GM23338 (cell line): ENCODE measurements around the gene TNFRSF6B. TPM values are rescaled to one million over a fixed set of nuclear protein-coding genes. Genes with fewer than 3 reads are reported as not detected.

Experiments
- ATAC-seq: fragments of 200-7000 bp; cut with Tn5 transposase; 3 replicates; pipeline ENCODE4 v1.9.1; 2020
- DNase-seq: peaks from one replicate; pipeline ENCODE4 v3.0.0-alpha.2; 2015; ENCODE audit warnings: low spot score
- H2AFZ ChIP-seq: fragments of 200-600 bp; sonication (generic); 2 replicates; pipeline ENCODE4 v1.8.0; 2016; ENCODE audit warnings: antibody characterized with exemption, mild to moderate bottlenecking, moderate library complexity
- H3F3A ChIP-seq: fragments of 200-600 bp; sonication (generic); replicated peaks from 2 replicates; pipeline ENCODE4 v1.8.0; 2017; ENCODE audit warnings: antibody characterized with exemption, mixed run types, low read depth
- H3K27ac ChIP-seq: fragments of 200-600 bp; sonication (generic); 2 replicates; pipeline ENCODE4 v1.6.1; 2016; ENCODE audit warnings: low read depth
- H3K27me3 ChIP-seq: fragments of 200-600 bp; sonication (generic); 2 replicates; pipeline ENCODE4 v1.8.0; 2016; ENCODE audit warnings: mild to moderate bottlenecking, mixed run types, moderate library complexity; ENCODE audit not compliant: insufficient read depth
- H3K36me3 ChIP-seq: fragments of 200-600 bp; sonication (generic); 2 replicates; pipeline ENCODE4 v1.8.0; 2016; ENCODE audit warnings: mild to moderate bottlenecking; ENCODE audit not compliant: insufficient read depth
- H3K4me1 ChIP-seq: fragments of 200-600 bp; sonication (generic); 2 replicates; pipeline ENCODE4 v1.8.0; 2016; ENCODE audit warnings: mild to moderate bottlenecking, moderate library complexity; ENCODE audit not compliant: insufficient read depth
- H3K4me2 ChIP-seq: fragments of 200-600 bp; sonication (generic); 2 replicates; pipeline ENCODE4 v1.7.1; 2017; ENCODE audit warnings: mixed run types
- H3K4me3 ChIP-seq: fragments of 200-600 bp; sonication (generic); 2 replicates; pipeline ENCODE4 v1.6.1; 2016; ENCODE audit warnings: mixed run types
- H3K79me2 ChIP-seq: fragments of 200-600 bp; sonication (generic); replicated peaks from 2 replicates; pipeline ENCODE4 v1.8.0; 2017; ENCODE audit warnings: mild to moderate bottlenecking; ENCODE audit not compliant: insufficient read depth
- H3K9me2 ChIP-seq: fragments of 200-600 bp; sonication (generic); 2 replicates; pipeline ENCODE4 v1.8.0; 2017; ENCODE audit not compliant: insufficient read depth
- H4K20me1 ChIP-seq: fragments of 200-600 bp; sonication (generic); replicated peaks from 2 replicates; pipeline ENCODE4 v1.8.0; 2017; ENCODE audit warnings: mild to moderate bottlenecking; ENCODE audit not compliant: insufficient read depth
- H3K27ac Mint-ChIP-seq: 2 replicates; pipeline ENCODE4 v1.8.0; 2020; ENCODE audit warnings: inconsistent platforms, mild to moderate bottlenecking, moderate library complexity, mixed read lengths
- H3K27me3 Mint-ChIP-seq: 3 replicates; pipeline ENCODE4 v1.8.0; 2022; ENCODE audit warnings: low read depth, mild to moderate bottlenecking, moderate library complexity, mixed read lengths, inconsistent platforms; ENCODE audit not compliant: insufficient read depth, poor library complexity
- H3K36me3 Mint-ChIP-seq: 3 replicates; pipeline ENCODE4 v1.8.0; 2021; ENCODE audit warnings: low read depth, mild to moderate bottlenecking, inconsistent platforms, moderate library complexity, mixed read lengths
- H3K4me1 Mint-ChIP-seq: 3 replicates; pipeline ENCODE4 v1.8.0; 2020; ENCODE audit warnings: mild to moderate bottlenecking, inconsistent platforms, mixed read lengths
- H3K4me3 Mint-ChIP-seq: 3 replicates; pipeline ENCODE4 v1.8.0; 2021; ENCODE audit warnings: moderate library complexity, mild to moderate bottlenecking, inconsistent platforms, mixed read lengths
- H3K9me3 Mint-ChIP-seq: 3 replicates; pipeline ENCODE4 v1.8.0; 2020; ENCODE audit warnings: moderate library complexity, mild to moderate bottlenecking, inconsistent platforms, mixed read lengths
- CREB1 ChIP-seq: fragments of 250-450 bp; sonication (Bioruptor Pico); IDR thresholded peaks from 2 replicates; pipeline ENCODE4 v1.5.0; 2020; ENCODE audit warnings: low read depth, mild to moderate bottlenecking, moderate library complexity
- ETS1 ChIP-seq: IDR thresholded peaks from 2 replicates; pipeline ENCODE4 v1.6.1; 2016; ENCODE audit warnings: antibody characterized with exemption
- EZH2phosphoT487 ChIP-seq: fragments of 200-600 bp; sonication (generic); IDR thresholded peaks from one replicate; pipeline ENCODE4 v1.8.1; 2018; ENCODE audit warnings: antibody characterized with exemption; ENCODE audit not compliant: unreplicated experiment
- POLR2AphosphoS5 ChIP-seq: IDR thresholded peaks from 2 replicates; pipeline ENCODE4 v1.6.1; 2016; ENCODE audit warnings: antibody characterized with exemption, low read depth
- ZNF331 ChIP-seq: fragments of 250-450 bp; sonication (Bioruptor Pico); IDR thresholded peaks from 2 replicates; pipeline ENCODE4 v1.5.0; 2020; ENCODE audit warnings: low read depth, mild to moderate bottlenecking, moderate library complexity
- ZNF462 ChIP-seq: fragments of 250-450 bp; sonication (Bioruptor Pico); IDR thresholded peaks from 2 replicates; pipeline ENCODE4 v1.5.0; 2020; ENCODE audit warnings: mild to moderate bottlenecking, moderate library complexity
- polyA plus RNA-seq: library from polyadenylated mRNA; unstranded; fragments of >200 nt; fragmentation: Nextera tagmentation; extraction: Ambion mirVana; gene quantifications from 2 replicates; pipeline ENCODE4 v1.2.1, GENCODE V29; 2016
- total RNA-seq: library from RNA; depleted of rRNA; stranded (reverse); fragments of >200 nt; shearing (Covaris generic); gene quantifications from 2 replicates; pipeline ENCODE4 v1.2.3, GENCODE V29; 2014
- TF ChIP-seq, protein P1 (sequence below), 2 experiments: fragments of 200-600 bp in 1 of 2; sonication (generic) in 1 of 2; conservative IDR thresholded peaks; 2 replicates each; pipeline versions ENCODE4 v1.5.1 to v1.6.1; 2016 to 2017; ENCODE audit warnings: antibody characterized with exemption in 2 of 2, low read depth in 2 of 2, mild to moderate bottlenecking in 2 of 2, moderate library complexity in 1 of 2

Gene TNFRSF6B
- total and polyA plus RNA-seq, 2 experiments from 2014 or later = 0.28 TPM; not detected in 1

DNA sequence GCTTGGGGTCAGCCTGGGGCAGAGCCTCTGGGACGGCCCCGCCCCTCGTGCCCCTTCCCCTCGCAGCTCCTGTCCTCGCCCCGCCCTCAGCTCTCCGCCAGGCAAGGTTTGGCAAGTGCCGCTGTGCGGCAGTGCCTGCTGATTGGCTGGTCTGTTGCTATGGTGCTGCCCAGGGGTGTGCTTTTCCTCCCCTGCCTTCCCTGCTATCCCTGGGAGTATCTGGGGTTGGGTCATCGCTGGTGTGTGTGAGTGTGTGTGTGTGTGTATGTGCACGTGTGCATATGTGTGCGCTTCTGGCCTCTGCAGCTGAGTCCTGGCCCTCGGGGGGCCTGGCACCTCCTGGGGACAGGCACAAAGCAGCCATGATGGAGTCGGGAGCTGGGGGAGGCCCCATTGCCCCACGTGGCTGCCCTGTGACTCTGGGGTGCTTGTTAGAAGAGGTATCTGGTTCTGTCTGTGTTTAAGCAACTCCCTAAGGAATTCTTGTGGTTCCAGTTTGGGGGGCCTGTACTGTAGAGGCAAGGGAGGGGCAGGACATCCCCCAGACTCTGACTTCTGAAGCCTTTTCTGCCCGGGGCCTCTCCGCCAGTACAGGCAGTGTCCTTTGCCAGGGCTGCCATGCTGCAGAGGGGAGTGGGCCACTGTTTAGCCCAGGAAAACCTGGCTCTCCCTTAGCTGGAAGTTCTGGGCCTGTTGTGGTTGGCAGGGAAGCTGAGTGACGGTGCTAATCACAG, 31.4 kb upstream of the TNFRSF6B start:
- Histone ChIP-seq H3K4me2 (no peak overlapping the region), H4K20me1 (no peaks in the 10 kb centered on the region; the same call in 1 of the 2 replicates), H3K27ac (no peak overlapping the region), H3K4me1 (no peaks in the 10 kb centered on the region), H2AFZ (no peak overlapping the region), H3F3A (no peaks in the 10 kb centered on the region), H3K79me2 (no peaks in the 10 kb centered on the region; the same call in 1 of the 2 replicates), H3K36me3 (no peaks in the 10 kb centered on the region), H3K9me2 (no peaks in the 10 kb centered on the region), H3K27me3 (no peaks in the 10 kb centered on the region), H3K4me3 (no peak overlapping the region)
- Mint-ChIP-seq H3K4me1 (peaks cover 5% of the 10 kb centered on the region), H3K27me3 (peaks cover 11% of the 10 kb centered on the region), H3K36me3 (peaks cover 57% of the 10 kb centered on the region), H3K27ac (peak overlapping the region; percentile 58; the same call in 1 of the 2 replicates), H3K4me3 (peak overlapping the region; percentile 44; the same call in 2 of the 3 replicates), H3K9me3 (no peaks in the 10 kb centered on the region)
- ATAC-seq = peak; percentile 96
- TF ChIP-seq ZNF331 (CRISPR knock-in tag) (no peak), EZH2phosphoT487 (no peak), ETS1 (no peak), ZNF462 (no peak), CREB1 (CRISPR knock-in tag) (no peak), POLR2AphosphoS5 (no peak)
- TF ChIP-seq, protein P1, sequence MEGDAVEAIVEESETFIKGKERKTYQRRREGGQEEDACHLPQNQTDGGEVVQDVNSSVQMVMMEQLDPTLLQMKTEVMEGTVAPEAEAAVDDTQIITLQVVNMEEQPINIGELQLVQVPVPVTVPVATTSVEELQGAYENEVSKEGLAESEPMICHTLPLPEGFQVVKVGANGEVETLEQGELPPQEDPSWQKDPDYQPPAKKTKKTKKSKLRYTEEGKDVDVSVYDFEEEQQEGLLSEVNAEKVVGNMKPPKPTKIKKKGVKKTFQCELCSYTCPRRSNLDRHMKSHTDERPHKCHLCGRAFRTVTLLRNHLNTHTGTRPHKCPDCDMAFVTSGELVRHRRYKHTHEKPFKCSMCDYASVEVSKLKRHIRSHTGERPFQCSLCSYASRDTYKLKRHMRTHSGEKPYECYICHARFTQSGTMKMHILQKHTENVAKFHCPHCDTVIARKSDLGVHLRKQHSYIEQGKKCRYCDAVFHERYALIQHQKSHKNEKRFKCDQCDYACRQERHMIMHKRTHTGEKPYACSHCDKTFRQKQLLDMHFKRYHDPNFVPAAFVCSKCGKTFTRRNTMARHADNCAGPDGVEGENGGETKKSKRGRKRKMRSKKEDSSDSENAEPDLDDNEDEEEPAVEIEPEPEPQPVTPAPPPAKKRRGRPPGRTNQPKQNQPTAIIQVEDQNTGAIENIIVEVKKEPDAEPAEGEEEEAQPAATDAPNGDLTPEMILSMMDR (conservative IDR thresholded peaks at IDR 0.05; ENCODE audit: low read depth in 2 of 2) = no peak
- DNase-seq = peak; percentile 64
